A673 (cell line): ENCODE measurements around the gene MAPK8.

Experiments used
- CTCF ChIP-seq: fragments of 300-800, 200-600 bp; sonication (generic); conservative IDR thresholded peaks from 2 replicates; pipeline ENCODE4 v1.5.1; 2017; ENCODE audit warnings: low read depth, mild to moderate bottlenecking, antibody characterized with exemption, low read length, moderate library complexity, mixed read lengths
- EZH2 ChIP-seq: fragments of 200-600 bp; sonication (generic); IDR thresholded peaks from 2 replicates; pipeline ENCODE4 v1.6.1; 2017; ENCODE audit warnings: borderline replicate concordance, low read depth, mild to moderate bottlenecking, mixed read lengths, antibody characterized with exemption, low read length; ENCODE audit not compliant: poor library complexity, severe bottlenecking

- TF ChIP-seq CTCF = no peak
- no peak for TF ChIP-seq EZH2
Measured at GRCh38 chr10:48464871-48465736, 158.6 kb downstream of the MAPK8 start.
